Measurements from ENCODE around the gene TMIE.
A peak's percentile ranks its signal among the peaks of the same experiment; 100 is the strongest.
"Not testable (repeated sequence)": the region's sequence is repeated elsewhere in the genome, so short reads cannot be mapped to it uniquely, and the experiment has no call there.

Gene TMIE

GRCh38 chr3:46690798-46691197 is 10.4 kb upstream of the TMIE start:
- DNase-seq: no peak

GRCh38 chr3:46692566-46692990 is 8.6 kb upstream of the TMIE start:
- DNase-seq: peak in 1 of 3 donors; percentile 32

DNA sequence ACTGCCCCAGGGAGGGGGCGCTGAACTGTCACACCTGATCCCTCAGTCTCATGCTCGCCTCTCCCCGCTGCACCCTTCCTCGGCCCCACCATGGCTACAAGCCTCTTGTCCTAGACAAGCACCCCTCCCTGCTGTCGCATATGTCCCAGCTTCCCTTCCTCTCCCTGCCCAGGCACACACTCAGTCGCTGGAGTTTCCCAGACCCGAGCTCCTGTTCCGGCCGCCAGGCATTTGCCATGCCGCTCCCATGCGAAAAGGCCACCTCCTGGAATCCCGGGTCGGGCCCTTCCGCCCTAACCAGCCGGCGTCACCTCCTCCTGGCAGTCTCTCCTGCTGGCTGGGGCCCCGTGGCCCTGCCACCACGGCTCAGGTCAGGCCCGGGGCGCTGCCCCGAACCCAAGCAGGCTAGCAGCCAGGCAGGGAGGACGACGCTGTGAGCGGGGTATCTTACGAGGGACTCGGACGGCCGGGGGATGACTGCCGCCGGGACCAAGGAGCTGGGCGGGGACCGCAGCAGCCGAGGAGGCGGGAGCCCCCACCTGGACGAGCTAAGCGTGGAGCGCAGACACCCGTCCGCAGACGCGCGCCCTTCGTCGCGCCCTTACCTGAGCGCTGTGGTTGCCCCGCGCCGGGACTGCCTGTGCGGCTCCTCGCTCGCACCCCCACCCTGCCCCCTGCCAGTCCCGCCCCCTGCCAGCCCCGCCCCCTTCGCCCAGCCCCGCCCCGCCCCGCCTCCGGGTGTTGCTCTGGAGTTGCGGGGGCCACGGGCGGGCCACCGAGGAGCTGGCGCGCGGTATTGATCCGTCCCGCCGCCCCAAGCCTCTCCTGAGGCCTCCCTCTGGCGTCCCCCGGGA is 7.9 kb upstream of the TMIE start, which contains the start of gene ALS2CL:
Gene ALS2CL, minus strand, starts transcription at position 642 of the 854 bp plus-strand sequence. CDS start 4,239 bp downstream, outside the sequence.
- DNase-seq: peak; percentile 76 to 84 (median 76)

GRCh38 chr3:46693892-46694226 is 7.3 kb upstream of the TMIE start:
- peak; percentile 77 to 89 (median 86) for DNase-seq

DNA sequence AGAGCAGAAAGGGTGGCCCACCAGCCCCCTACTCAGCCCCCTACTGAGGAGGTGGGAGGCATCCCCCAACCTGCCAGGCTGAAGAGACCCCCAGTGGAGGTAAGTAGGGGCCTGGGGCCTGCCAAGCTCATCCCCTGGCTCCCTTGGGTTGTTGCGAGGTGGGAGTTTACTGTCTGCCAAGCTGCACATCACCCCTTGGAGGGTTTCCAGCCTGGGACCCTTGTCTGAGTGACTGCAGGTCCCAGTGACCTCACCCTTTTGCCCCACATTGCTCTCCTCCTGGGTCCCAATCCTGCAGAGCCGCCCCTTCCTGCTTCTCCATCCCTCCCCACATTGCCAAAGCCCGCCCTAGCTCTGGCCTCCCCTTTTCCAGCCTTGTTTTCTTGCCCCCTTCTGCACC is 6.7 kb upstream of the TMIE start:
- DNase-seq: no peak

GRCh38 chr3:46695177-46695961 is 5.8 kb upstream of the TMIE start:
- peak; percentile 93 to 97 (median 95) for DNase-seq

- peak in 2 of 3 donors; percentile 46 to 62 for DNase-seq
Observed at GRCh38 chr3:46695962-46696894, 5.0 kb upstream of the TMIE start.

- peak; percentile 92 to 94 (median 92) for DNase-seq
Observed at GRCh38 chr3:46699676-46700523, 1.3 kb upstream of the TMIE start.

DNA sequence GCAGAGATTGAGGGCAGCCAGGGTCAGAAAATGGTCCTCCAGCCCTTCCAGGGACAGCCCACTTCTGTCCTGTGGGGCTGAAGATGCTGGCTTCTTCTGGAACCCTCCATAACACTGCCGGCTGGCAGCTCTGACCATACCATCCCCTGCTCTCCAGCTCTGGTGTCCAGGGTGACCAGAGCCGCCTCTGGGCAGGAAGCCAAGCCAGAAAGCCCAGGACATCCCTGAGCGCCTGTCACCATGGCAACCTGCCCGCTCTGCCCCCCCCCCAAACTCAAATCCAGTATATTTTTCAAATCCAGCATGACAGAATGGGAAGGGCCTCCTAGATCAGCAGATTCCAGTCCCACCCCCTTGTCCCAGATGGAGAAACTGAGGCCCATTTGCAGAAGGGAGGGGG is 420 bp upstream of the TMIE start:
- DNase-seq: no peak

DNA sequence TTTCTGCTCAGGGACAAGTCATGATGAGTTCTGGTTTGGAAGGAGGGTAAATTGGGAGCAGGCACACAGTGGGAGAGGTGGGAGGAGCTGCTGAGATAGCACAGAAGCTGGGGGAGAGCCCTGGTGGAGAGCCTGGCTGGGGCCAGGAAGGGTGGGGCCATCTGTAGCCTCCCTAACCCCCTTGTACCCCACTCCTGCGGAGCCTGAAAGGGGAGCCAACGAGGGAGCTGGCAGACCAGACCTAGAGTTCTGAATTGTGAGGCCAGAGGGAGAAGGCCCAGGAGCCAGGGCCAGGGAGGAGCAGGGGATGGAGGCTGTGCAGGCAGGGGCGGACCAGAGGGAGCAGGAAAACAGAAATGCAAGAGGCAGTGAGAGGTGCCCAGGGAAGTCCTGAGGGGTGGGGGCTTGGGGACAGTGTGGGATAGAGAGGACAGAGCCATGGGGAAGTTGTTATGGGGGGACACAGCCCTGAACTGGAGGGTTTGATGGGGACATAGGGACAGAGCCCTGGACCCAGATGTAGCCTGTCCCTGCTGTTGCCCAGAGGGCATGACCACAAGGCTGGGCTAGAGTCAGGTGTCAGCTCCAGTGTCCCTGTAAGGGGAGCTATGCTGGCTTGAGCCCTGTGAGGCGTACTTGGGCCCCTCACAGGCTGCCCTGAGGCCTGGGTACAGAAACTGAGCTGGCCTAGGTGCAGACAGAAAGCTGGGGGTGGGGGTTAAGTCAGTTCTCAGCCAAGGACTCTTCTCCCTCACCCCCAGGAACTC is 1.2 kb downstream of the TMIE start:
- no peak for DNase-seq

- DNase-seq: no peak
Observed at GRCh38 chr3:46703013-46703520, 1.9 kb downstream of the TMIE start.

DNA sequence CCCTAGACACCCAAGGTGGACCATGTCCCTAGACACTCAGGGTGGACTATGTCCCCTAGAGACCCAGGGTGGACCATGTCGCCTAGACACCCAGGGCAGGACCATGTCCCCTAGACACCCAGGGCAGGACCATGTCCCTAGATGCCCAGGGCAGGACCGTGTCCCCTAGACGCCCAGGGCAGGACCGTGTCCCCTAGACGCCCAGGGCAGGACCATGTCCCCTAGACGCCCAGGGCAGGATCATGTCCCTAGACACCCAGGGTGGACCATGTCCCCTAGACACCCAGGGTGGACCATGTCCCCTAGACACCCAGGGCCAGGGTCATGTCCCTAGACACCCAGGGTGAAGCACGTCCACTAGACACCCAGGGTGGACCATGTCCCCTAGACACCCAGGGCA is 3.2 kb downstream of the TMIE start:
- DNase-seq: not testable (repeated sequence)

- peak; percentile 78 to 81 (median 80) for DNase-seq
Observed at GRCh38 chr3:46705022-46705530, 3.9 kb downstream of the TMIE start.

- DNase-seq: no peak
Observed at GRCh38 chr3:46705751-46706552, 4.8 kb downstream of the TMIE start.

- no peak for DNase-seq
Observed at GRCh38 chr3:46706771-46707582, 5.8 kb downstream of the TMIE start.

- no peak for DNase-seq
Observed at GRCh38 chr3:46707601-46708011, 6.4 kb downstream of the TMIE start.

DNA sequence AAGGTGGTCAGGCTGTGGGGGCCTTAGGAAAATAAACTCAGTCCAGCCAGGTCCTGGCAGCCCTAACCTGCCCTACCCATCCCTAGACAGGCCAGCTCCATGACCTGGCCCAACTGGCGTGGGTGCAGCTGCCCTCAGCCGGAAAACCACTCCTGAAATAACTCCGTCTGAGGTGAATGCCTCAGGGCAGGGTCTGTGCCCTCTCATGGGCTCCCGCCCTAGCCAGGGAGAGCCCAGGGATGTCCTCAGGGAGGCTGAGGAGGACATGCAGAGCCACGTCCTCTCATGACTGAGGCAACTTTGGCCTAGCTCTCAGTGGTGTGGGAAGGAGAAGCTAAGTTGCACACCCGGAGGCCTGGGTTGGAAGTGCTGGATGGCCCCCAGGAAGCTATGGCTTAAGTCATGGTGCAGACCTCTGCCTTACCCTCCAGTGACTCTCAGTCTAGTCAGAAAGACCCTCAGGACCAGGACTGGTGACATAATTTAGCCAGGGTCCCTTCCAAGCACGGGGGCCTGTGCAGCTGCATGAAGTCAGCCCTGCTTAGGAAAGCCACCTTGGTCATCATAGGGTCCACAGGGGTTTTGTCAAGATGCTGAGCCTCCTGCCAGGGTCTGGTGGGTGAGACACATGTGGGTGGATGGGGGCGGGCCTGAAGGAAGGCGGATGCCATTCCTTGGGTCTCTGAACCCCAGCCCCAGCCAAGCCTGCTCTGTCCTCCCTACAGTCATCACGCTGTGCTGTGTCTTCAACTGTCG is 7.4 kb downstream of the TMIE start:
- DNase-seq: no peak

DNA sequence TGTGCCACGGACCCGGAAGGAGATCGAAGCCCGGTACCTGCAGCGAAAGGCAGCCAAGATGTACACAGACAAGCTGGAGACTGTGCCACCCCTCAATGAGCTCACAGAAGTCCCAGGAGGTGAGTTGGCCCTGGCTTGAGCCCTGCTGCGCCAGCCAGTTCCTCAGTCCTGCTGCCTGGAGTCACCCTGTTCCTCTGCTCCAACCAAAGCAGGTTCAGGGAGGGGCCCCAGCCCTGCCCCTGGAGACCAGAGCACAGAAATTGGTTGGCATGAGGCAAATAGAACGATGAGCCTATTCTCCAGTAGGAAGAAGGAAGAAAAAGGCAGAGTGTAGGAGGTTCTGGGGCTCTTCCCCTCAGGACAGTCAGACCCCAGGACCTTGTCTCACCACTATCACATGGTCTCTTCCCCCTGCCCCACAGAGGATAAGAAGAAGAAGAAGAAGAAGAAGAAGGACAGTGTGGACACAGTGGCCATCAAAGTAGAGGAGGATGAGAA is 8.0 kb downstream of the TMIE start:
- DNase-seq: no peak

All from suppressor macrophage treated with lipopolysaccharide for 1 hour (primary cell).